ENCODE measurements around the gene MAPK11.

MAPK11 gene

DNA sequence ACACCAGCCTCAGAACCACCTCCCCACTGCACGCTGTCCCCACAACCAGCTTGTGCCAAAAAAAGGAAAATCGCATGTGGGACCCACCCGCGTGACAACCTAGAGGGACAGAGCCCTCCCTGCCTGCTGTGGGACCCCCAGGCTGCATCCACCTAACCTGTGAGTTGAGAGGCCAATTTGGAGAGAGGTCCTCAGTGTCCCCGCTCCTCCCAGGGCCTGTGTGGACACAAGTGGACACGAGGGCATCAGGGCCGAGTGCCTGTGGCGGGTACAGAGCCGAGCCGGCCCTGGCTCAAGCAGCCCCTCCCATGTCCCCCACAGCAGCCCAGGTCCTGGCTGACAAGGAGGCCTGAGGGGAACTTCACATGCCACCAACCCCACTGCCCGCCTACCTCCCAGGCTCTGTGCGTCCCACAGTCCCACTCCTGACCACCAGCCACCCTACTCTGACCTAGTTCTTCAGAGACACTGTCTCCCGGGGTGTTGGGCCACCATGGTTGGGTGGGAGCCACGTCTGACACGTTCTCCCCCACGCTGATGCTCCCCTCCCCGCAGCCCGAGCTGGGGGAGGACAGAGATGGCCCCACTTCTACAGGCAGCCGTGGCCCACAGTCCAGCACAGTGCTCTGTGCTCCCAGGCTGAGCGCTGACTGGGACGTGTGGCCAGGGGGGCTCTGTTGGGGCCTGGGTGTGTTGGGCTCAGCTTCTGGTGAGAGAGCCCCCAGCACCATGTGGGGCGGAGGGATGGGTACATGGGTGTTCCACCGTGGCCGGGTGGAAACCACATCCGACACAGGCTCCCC, 50.2 kb downstream of the MAPK11 start:
- no peak overlapping the region for H3K23ac ChIP-seq (ENCODE audit: low read length)
- H3K79me1 ChIP-seq (ENCODE audit: low read length), result no peaks in the 10 kb centered on the region
- H3K27me3 ChIP-seq (ENCODE audit: insufficient read depth, low read length, poor library complexity), result no peaks in the 10 kb centered on the region
- no peak overlapping the region for H3K9ac ChIP-seq (ENCODE audit: low read length)
- H3K27ac ChIP-seq (ENCODE audit: low read depth, low read length), result no peak overlapping the region
- H3K4ac ChIP-seq (ENCODE audit: low read depth, low read length), result no peak overlapping the region
- H3K36me3 ChIP-seq (ENCODE audit: control insufficient read depth, insufficient read depth, low read length), result peaks cover 3% of the 10 kb centered on the region
- H2BK15ac ChIP-seq (replicated peaks; ENCODE audit: low read depth), result no peak overlapping the region
- no peak overlapping the region for H3K18ac ChIP-seq (ENCODE audit: low read length)
- H4K8ac ChIP-seq (ENCODE audit: low read depth, low read length), result no peak overlapping the region
- H3K56ac ChIP-seq (ENCODE audit: low read length), result no peak overlapping the region
- H3K79me2 ChIP-seq (ENCODE audit: control insufficient read depth, insufficient read depth, low read length), result no peaks in the 10 kb centered on the region
- no peak overlapping the region for H2BK5ac ChIP-seq (ENCODE audit: low read length)
- no peaks in the 10 kb centered on the region for H3K4me1 ChIP-seq (ENCODE audit: control insufficient read depth, low read depth, low read length)
- H3K4me2 ChIP-seq (ENCODE audit: low read length), result no peak overlapping the region
- no peak overlapping the region for H2AK5ac ChIP-seq (ENCODE audit: low read length)
- no peak for DNase-seq
- H4K5ac ChIP-seq (ENCODE audit: low read length), result no peak overlapping the region
- WGBS (ENCODE audit: extremely low coverage, insufficient coverage, low lambda C conversion rate), result no CpG with 5 or more reads among the region's 25 CpGs
- no peak overlapping the region for H3K4me3 ChIP-seq (ENCODE audit: low read length)
- no peak overlapping the region for H2BK120ac ChIP-seq (ENCODE audit: low read depth, low read length)

DNA sequence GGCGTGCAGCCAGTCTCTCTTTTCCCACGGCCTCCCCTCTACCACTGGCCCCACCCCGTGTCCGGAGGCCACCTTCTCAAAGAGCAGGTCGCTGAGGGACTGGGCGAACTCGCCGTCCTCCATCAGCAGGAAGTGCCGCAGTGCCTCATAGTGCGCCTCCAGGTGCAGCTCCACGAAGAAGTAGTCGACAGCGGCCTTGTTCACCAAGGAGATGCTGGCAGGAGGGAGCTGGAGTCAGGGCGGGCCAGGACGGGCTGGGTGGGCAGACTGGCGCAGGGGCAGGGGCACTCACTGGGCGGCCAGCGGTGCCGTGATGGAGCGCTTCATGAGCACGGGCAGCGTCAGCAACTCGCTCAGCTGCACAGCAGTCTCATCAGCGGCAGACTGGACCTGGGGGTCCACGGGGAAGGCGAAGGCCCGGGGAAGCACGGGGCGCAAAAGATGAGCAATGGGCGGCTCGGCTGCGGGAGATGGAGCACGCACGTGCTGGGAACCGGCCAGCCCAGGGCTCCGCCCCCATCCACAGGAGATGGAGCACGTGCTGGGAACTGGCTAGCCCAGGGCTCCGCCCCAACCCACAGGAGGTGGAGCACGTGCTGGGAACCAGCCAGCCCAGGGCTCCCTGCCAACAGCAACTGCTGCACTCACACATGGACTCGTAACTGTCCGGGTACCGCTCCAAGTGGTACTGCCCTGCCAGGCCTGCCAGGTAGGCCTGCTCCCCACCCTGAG, 51.0 kb downstream of the MAPK11 start:
- Histone ChIP-seq H2BK120ac (ENCODE audit: low read depth, low read length) (no peak overlapping the region), H3K4me3 (ENCODE audit: low read length) (no peak overlapping the region), H3K27me3 (ENCODE audit: insufficient read depth, low read length, poor library complexity) (no peaks in the 10 kb centered on the region), H3K4ac (ENCODE audit: low read depth, low read length) (no peak overlapping the region), H3K27ac (ENCODE audit: low read depth, low read length) (no peak overlapping the region), H3K4me2 (ENCODE audit: low read length) (no peak overlapping the region), H3K9ac (ENCODE audit: low read length) (no peak overlapping the region), H2AK5ac (ENCODE audit: low read length) (no peak overlapping the region), H3K36me3 (ENCODE audit: control insufficient read depth, insufficient read depth, low read length) (peaks cover 3% of the 10 kb centered on the region), H3K23ac (ENCODE audit: low read length) (no peak overlapping the region), H3K4me1 (ENCODE audit: control insufficient read depth, low read depth, low read length) (no peaks in the 10 kb centered on the region), H2BK5ac (ENCODE audit: low read length) (no peak overlapping the region), H4K8ac (ENCODE audit: low read depth, low read length) (no peak overlapping the region), H3K79me2 (ENCODE audit: control insufficient read depth, insufficient read depth, low read length) (no peaks in the 10 kb centered on the region), H2BK15ac (replicated peaks; ENCODE audit: low read depth) (no peak overlapping the region), H3K79me1 (ENCODE audit: low read length) (no peaks in the 10 kb centered on the region), H3K18ac (ENCODE audit: low read length) (no peak overlapping the region), H4K5ac (ENCODE audit: low read length) (no peak overlapping the region), H3K56ac (ENCODE audit: low read length) (no peak overlapping the region)
- DNase-seq, result peak; percentile 49
- WGBS (ENCODE audit: extremely low coverage, insufficient coverage, low lambda C conversion rate), result no CpG with 5 or more reads among the region's 42 CpGs

GRCh38 chr22:50218153-50218995, 51.8 kb downstream of the MAPK11 start:
- Histone ChIP-seq H3K79me2 (ENCODE audit: control insufficient read depth, insufficient read depth, low read length) (no peaks in the 10 kb centered on the region), H3K23ac (ENCODE audit: low read length) (no peak overlapping the region), H2BK5ac (ENCODE audit: low read length) (no peak overlapping the region), H2BK120ac (ENCODE audit: low read depth, low read length) (no peak overlapping the region), H3K4me1 (ENCODE audit: control insufficient read depth, low read depth, low read length) (no peaks in the 10 kb centered on the region), H3K27ac (ENCODE audit: low read depth, low read length) (no peak overlapping the region), H4K5ac (ENCODE audit: low read length) (no peak overlapping the region), H3K4me2 (ENCODE audit: low read length) (no peak overlapping the region), H3K79me1 (ENCODE audit: low read length) (no peaks in the 10 kb centered on the region), H3K9ac (ENCODE audit: low read length) (no peak overlapping the region), H3K56ac (ENCODE audit: low read length) (no peak overlapping the region), H4K8ac (ENCODE audit: low read depth, low read length) (no peak overlapping the region), H3K4me3 (ENCODE audit: low read length) (no peak overlapping the region), H3K27me3 (ENCODE audit: insufficient read depth, low read length, poor library complexity) (no peaks in the 10 kb centered on the region), H2AK5ac (ENCODE audit: low read length) (no peak overlapping the region), H3K4ac (ENCODE audit: low read depth, low read length) (no peak overlapping the region), H3K36me3 (ENCODE audit: control insufficient read depth, insufficient read depth, low read length) (peaks cover 3% of the 10 kb centered on the region), H3K18ac (ENCODE audit: low read length) (no peak overlapping the region), H2BK15ac (replicated peaks; ENCODE audit: low read depth) (no peak overlapping the region)
- no CpG with 5 or more reads among the region's 43 CpGs for WGBS (ENCODE audit: extremely low coverage, insufficient coverage, low lambda C conversion rate)
- no peak for DNase-seq

- Histone ChIP-seq H3K79me1 (ENCODE audit: low read length) (no peaks in the 10 kb centered on the region), H3K4me1 (ENCODE audit: control insufficient read depth, low read depth, low read length) (no peaks in the 10 kb centered on the region), H4K8ac (ENCODE audit: low read depth, low read length) (no peak overlapping the region), H3K18ac (ENCODE audit: low read length) (no peak overlapping the region), H3K36me3 (ENCODE audit: control insufficient read depth, insufficient read depth, low read length) (peaks cover 3% of the 10 kb centered on the region), H3K4me3 (ENCODE audit: low read length) (no peak overlapping the region), H3K27ac (ENCODE audit: low read depth, low read length) (no peak overlapping the region), H2BK120ac (ENCODE audit: low read depth, low read length) (no peak overlapping the region), H3K4ac (ENCODE audit: low read depth, low read length) (no peak overlapping the region), H2BK5ac (ENCODE audit: low read length) (no peak overlapping the region), H2AK5ac (ENCODE audit: low read length) (no peak overlapping the region), H2BK15ac (replicated peaks; ENCODE audit: low read depth) (no peak overlapping the region), H3K56ac (ENCODE audit: low read length) (no peak overlapping the region), H4K5ac (ENCODE audit: low read length) (no peak overlapping the region), H3K9ac (ENCODE audit: low read length) (no peak overlapping the region), H3K23ac (ENCODE audit: low read length) (no peak overlapping the region), H3K27me3 (ENCODE audit: insufficient read depth, low read length, poor library complexity) (no peaks in the 10 kb centered on the region), H3K4me2 (ENCODE audit: low read length) (no peak overlapping the region), H3K79me2 (ENCODE audit: control insufficient read depth, insufficient read depth, low read length) (no peaks in the 10 kb centered on the region)
- no peak for DNase-seq
- no CpG with 5 or more reads among the region's 21 CpGs for WGBS (ENCODE audit: extremely low coverage, insufficient coverage, low lambda C conversion rate)
These were observed 52.5 kb downstream of the MAPK11 start for GRCh38 chr22:50217543-50218152.

DNA sequence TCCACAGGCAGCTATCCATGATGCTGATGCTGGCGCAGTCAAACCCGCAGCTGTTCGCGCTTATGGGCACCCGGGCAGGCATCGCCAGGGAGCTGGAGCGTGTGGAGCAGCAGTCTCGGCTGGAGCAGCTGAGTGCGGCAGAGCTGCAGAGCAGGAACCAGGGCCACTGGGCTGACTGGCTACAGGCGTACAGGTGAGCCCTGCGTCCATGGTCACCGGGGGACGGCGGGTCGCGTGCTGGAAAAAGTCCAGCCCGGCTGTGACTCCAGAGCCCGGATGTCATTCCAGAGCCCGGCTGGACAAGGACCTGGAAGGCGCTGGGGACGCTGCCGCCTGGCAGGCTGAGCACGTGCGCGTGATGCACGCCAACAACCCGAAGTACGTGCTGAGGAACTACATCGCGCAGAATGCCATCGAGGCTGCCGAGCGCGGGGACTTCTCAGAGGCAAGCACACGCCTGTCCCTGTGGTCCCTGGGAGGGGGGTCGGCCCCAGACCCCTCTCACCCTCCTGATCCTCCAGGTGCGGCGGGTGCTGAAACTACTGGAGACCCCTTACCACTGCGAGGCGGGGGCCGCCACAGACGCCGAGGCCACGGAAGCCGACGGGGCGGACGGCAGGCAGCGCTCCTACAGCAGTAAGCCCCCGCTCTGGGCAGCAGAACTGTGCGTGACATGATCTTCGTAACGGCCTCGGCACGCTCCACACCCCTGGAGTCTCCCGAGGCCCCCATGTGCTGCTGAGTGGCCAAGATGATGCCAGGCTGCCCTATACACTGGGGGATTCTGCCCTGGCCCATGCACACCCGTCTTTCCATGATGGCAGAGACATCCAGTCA, 53.3 kb downstream of the MAPK11 start:
- Histone ChIP-seq H3K27me3 (ENCODE audit: insufficient read depth, low read length, poor library complexity) (no peaks in the 10 kb centered on the region), H2BK5ac (ENCODE audit: low read length) (no peak overlapping the region), H4K5ac (ENCODE audit: low read length) (no peak overlapping the region), H3K4ac (ENCODE audit: low read depth, low read length) (no peak overlapping the region), H2BK15ac (replicated peaks; ENCODE audit: low read depth) (no peak overlapping the region), H3K23ac (ENCODE audit: low read length) (no peak overlapping the region), H3K79me2 (ENCODE audit: control insufficient read depth, insufficient read depth, low read length) (no peaks in the 10 kb centered on the region), H3K56ac (ENCODE audit: low read length) (no peak overlapping the region), H3K18ac (ENCODE audit: low read length) (no peak overlapping the region), H3K4me3 (ENCODE audit: low read length) (no peak overlapping the region), H2BK120ac (ENCODE audit: low read depth, low read length) (no peak overlapping the region), H3K79me1 (ENCODE audit: low read length) (peaks cover 1% of the 10 kb centered on the region), H3K27ac (ENCODE audit: low read depth, low read length) (no peak overlapping the region), H2AK5ac (ENCODE audit: low read length) (no peak overlapping the region), H3K4me1 (ENCODE audit: control insufficient read depth, low read depth, low read length) (no peaks in the 10 kb centered on the region), H4K8ac (ENCODE audit: low read depth, low read length) (no peak overlapping the region), H3K36me3 (ENCODE audit: control insufficient read depth, insufficient read depth, low read length) (peaks cover 3% of the 10 kb centered on the region), H3K4me2 (ENCODE audit: low read length) (no peak overlapping the region), H3K9ac (ENCODE audit: low read length) (no peak overlapping the region)
- DNase-seq, result no peak
- WGBS (ENCODE audit: extremely low coverage, insufficient coverage, low lambda C conversion rate), result no CpG with 5 or more reads among the region's 57 CpGs
